K562 (cell line): ENCODE data around the gene OR10D3. TPM values are rescaled to one million over a fixed set of nuclear protein-coding genes. Genes with fewer than 3 reads are reported as not detected.

Experiments
- ARID2 ChIP-seq: fragments of 450-650 bp; IDR thresholded peaks from 2 replicates; pipeline ENCODE4 v1.6.1; 2017; ENCODE audit warnings: antibody characterized with exemption, mild to moderate bottlenecking
- BACH1 ChIP-seq: fragments of 200-800 bp; sonication (Bioruptor generic); IDR thresholded peaks from 2 replicates; pipeline ENCODE4 v1.6.1; 2016; ENCODE audit warnings: missing genetic modification characterization, missing compliant biosample characterization
- BMI1 ChIP-seq: fragments of 150-350 bp; IDR thresholded peaks from 2 replicates; pipeline ENCODE4 v1.6.1; 2014; ENCODE audit warnings: low read length
- CBX8 ChIP-seq: fragments of 200-600 bp; sonication (generic); IDR thresholded peaks from 2 replicates; pipeline ENCODE4 v1.6.1; 2012; ENCODE audit warnings: borderline replicate concordance, mixed run types, low read depth, mild to moderate bottlenecking, moderate library complexity, mixed read lengths, low read length, control low read depth, inconsistent platforms; ENCODE audit not compliant: poor library complexity, severe bottlenecking; ENCODE audit errors: extremely low read depth
- CHD2 ChIP-seq: IDR thresholded peaks from 2 replicates; pipeline ENCODE4 v1.6.1; 2011; ENCODE audit warnings: low read depth, low read length
- COPS2 ChIP-seq: fragments of 450-650 bp; conservative IDR thresholded peaks from 2 replicates; pipeline ENCODE4 v1.6.1; 2016; ENCODE audit warnings: mild to moderate bottlenecking, moderate library complexity
- HNRNPL ChIP-seq: fragments of 200-400 bp; formaldehyde crosslinking; IDR thresholded peaks from 2 replicates; pipeline ENCODE4 v1.6.1; 2017; ENCODE audit warnings: low read depth, mild to moderate bottlenecking, low read length
- KLF6 ChIP-seq: fragments of 250-450 bp; sonication (Bioruptor Pico); IDR thresholded peaks from 2 replicates; pipeline ENCODE4 v1.4.0; 2020; ENCODE audit warnings: mild to moderate bottlenecking, moderate library complexity, borderline replicate concordance
- MTA3 ChIP-seq: fragments of 450-650 bp; formaldehyde crosslinking; IDR thresholded peaks from 2 replicates; pipeline ENCODE4 v1.6.1; 2017; ENCODE audit warnings: mild to moderate bottlenecking, borderline replicate concordance
- NR4A1 ChIP-seq, 2 experiments: fragments of 250-450 bp in 1 of 2; fragments of 450-650 bp in 1 of 2; sonication (Bioruptor Pico) in 1 of 2; IDR thresholded peaks; 2 replicates each; pipeline versions ENCODE4 v1.4.0 to v1.6.1; 2016 to 2020; ENCODE audit warnings: mild to moderate bottlenecking in 2 of 2, missing compliant biosample characterization in 1 of 2, missing genetic modification characterization in 1 of 2, moderate library complexity in 1 of 2
- PHF21A ChIP-seq: fragments of 450-650 bp; IDR thresholded peaks from 2 replicates; pipeline ENCODE4 v1.6.1; 2017; ENCODE audit warnings: low read depth, borderline replicate concordance
- SRSF9 ChIP-seq: fragments of 200-400 bp; formaldehyde crosslinking; IDR thresholded peaks from 2 replicates; pipeline ENCODE4 v1.6.1; 2017; ENCODE audit warnings: low read depth, low read length, borderline replicate concordance
- THRAP3 ChIP-seq: fragments of 450-650 bp; IDR thresholded peaks from 2 replicates; pipeline ENCODE4 v1.6.1; 2016; ENCODE audit warnings: mild to moderate bottlenecking, inconsistent platforms, borderline replicate concordance
- ZNF23 ChIP-seq: fragments of 250-450 bp; sonication (Bioruptor Pico); IDR thresholded peaks from 2 replicates; pipeline ENCODE4 v1.4.0; 2020; ENCODE audit warnings: mild to moderate bottlenecking
- ZNF232 ChIP-seq: sonication (generic); formaldehyde crosslinking; IDR thresholded peaks from 2 replicates; pipeline ENCODE4 v1.8.0; 2022; ENCODE audit warnings: mild to moderate bottlenecking, missing genetic modification reagents
- ZNF696 ChIP-seq: fragments of 250-450 bp; sonication (Bioruptor Pico); conservative IDR thresholded peaks from 2 replicates; pipeline ENCODE4 v1.4.0; 2020; ENCODE audit warnings: mild to moderate bottlenecking, moderate library complexity
- polyA plus RNA-seq, 8 experiments: library from polyadenylated mRNA; depleted of rRNA in 4 of 8; stranded (reverse) in 5 of 8; unstranded in 3 of 8; fragments of >200 nt; fragmentation: Nextera tagmentation in 2 of 8; fragmentation: Illumina TruSeq in 1 of 8; extraction: Ambion mirVana in 2 of 8; extraction: Trizol in 1 of 8; gene quantifications; 2 replicates each; pipeline versions ENCODE4 v1.2.1 to v1.2.3, GENCODE V29; 2011 to 2014; ENCODE audit warnings: inconsistent platforms in 1 of 8, missing spikeins in 1 of 8
- total RNA-seq, 7 experiments: library from RNA; depleted of rRNA in 6 of 7; stranded (reverse); fragments of >200 nt in 6 of 7; fragmentation: Illumina TruSeq in 2 of 7; extraction: Trizol in 2 of 7; gene quantifications; 2 replicates each; pipeline versions ENCODE4 v1.2.1 to v1.2.3, GENCODE V29; 2011 to 2021; ENCODE audit warnings: low replicate concordance in 1 of 7
- TF ChIP-seq, protein P1 (sequence below): IDR thresholded peaks from 2 replicates; pipeline ENCODE4 v1.6.1; 2012; ENCODE audit warnings: low read depth, low read length, improper control_type of control experiment, borderline replicate concordance
- TF ChIP-seq, protein P2 (sequence below): IDR thresholded peaks from 2 replicates; pipeline ENCODE4 v1.6.1; 2011; ENCODE audit not compliant: insufficient read length; ENCODE audit errors: extremely low read depth
- TF ChIP-seq, protein P3 (sequence below), 3 experiments: fragments of 200-800 bp in 1 of 3; sonication (Bioruptor generic) in 1 of 3; sonication (generic) in 1 of 3; formaldehyde crosslinking in 1 of 3; IDR thresholded peaks; 2 replicates each; pipeline versions ENCODE4 v1.6.1 to v1.8.0; 2016 to 2022; ENCODE audit warnings: mild to moderate bottlenecking in 2 of 3, missing compliant biosample characterization in 2 of 3, missing genetic modification characterization in 2 of 3, missing genetic modification reagents in 1 of 3
- TF ChIP-seq, protein P4 (sequence below): fragments of 250-450 bp; sonication (Bioruptor Pico); IDR thresholded peaks from 2 replicates; pipeline ENCODE4 v1.9.0; 2021; ENCODE audit warnings: mild to moderate bottlenecking
- TF ChIP-seq, protein P5 (sequence below): sonication (generic); formaldehyde crosslinking; IDR thresholded peaks from 2 replicates; pipeline ENCODE4 v1.9.0; 2022; ENCODE audit warnings: mild to moderate bottlenecking, missing genetic modification reagents

OR10D3 gene
- total and polyA plus RNA-seq, 9 of the 15 experiments (the other 6 are each of a cell fraction or from before 2014, with no cell fraction given) = 0.07 to 2.9 (median 0.80) TPM; not detected in 1

DNA sequence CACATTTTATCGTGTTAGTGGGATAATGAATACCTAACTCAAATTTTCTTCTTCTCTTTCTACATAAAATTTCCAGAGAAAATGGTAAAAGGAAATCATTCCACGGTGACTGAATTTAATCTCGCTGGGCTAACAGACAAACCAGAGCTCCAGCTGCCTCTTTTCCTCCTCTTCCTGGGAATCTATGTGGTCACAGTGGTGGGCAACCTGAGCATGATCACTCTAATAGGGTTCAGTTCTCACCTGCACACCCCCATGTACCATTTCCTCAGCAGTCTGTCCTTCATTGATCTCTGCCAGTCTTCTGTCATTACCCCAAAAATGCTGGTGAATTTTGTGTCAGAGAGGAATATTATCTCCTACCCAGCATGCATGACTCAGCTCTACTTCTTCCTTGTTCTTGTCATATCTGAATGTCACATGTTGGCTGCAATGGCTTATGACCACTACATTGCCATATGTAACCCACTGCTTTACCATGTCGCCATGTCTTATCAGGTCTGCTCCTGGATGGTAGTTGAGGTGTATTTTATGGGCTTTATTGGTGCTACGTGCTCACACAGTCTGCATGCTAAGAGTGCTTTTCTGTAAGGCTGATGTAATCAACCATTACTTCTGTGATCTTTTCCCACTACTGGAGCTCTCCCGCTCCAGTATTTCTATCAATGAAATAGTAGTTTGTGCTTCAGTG is 24.1 kb downstream of the OR10D3 start (continued):
- TF ChIP-seq BACH1 (tag) = peak; percentile 96
- TF ChIP-seq, protein P1, sequence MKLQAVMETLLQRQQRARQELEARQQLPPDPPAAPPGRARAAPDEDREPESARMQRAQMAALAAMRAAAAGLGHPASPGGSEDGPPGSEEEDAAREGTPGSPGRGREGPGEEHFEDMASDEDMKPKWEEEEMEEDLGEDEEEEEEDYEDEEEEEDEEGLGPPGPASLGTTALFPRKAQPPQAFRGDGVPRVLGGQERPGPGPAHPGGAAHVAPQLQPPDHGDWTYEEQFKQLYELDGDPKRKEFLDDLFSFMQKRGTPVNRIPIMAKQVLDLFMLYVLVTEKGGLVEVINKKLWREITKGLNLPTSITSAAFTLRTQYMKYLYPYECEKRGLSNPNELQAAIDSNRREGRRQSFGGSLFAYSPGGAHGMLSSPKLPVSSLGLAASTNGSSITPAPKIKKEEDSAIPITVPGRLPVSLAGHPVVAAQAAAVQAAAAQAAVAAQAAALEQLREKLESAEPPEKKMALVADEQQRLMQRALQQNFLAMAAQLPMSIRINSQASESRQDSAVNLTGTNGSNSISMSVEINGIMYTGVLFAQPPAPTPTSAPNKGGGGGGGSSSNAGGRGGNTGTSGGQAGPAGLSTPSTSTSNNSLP = peak; percentile 89; the same call in 1 of the 2 replicates
- TF ChIP-seq PHF21A = no peak
- TF ChIP-seq CBX8 = no peak
- no peak for TF ChIP-seq COPS2
- TF ChIP-seq, protein P2, sequence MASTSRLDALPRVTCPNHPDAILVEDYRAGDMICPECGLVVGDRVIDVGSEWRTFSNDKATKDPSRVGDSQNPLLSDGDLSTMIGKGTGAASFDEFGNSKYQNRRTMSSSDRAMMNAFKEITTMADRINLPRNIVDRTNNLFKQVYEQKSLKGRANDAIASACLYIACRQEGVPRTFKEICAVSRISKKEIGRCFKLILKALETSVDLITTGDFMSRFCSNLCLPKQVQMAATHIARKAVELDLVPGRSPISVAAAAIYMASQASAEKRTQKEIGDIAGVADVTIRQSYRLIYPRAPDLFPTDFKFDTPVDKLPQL = no peak
- TF ChIP-seq CHD2 = no peak
- TF ChIP-seq ARID2 = 0 out of 2 replicates have a peak, but pooled peaks have one; percentile 7
- no peak for TF ChIP-seq BMI1
- TF ChIP-seq ZNF23 (CRISPR knock-in tag) = peak; percentile 61; the same call in 1 of the 2 replicates
- no peak for TF ChIP-seq HNRNPL
- TF ChIP-seq SRSF9 = no peak
- TF ChIP-seq NR4A1 (CRISPR knock-in tag; IDR thresholded peaks at IDR 0.05) = peak; percentile 71; the same call in 1 of the 2 replicates
- peak; percentile 95; the same call in 1 of the 2 replicates for TF ChIP-seq NR4A1 (tag; IDR thresholded peaks at IDR 0.05)
- 0 out of 2 replicates have a peak, but pooled peaks have one; percentile 60 for TF ChIP-seq THRAP3
- TF ChIP-seq, protein P3, sequence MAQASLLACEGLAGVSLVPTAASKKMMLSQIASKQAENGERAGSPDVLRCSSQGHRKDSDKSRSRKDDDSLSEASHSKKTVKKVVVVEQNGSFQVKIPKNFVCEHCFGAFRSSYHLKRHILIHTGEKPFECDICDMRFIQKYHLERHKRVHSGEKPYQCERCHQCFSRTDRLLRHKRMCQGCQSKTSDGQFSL (CRISPR knock-in tag; IDR thresholded peaks at IDR 0.05) = no peak
- TF ChIP-seq, protein P3 (tag; IDR thresholded peaks at IDR 0.05) = no peak
- TF ChIP-seq ZNF232 (CRISPR knock-in tag) = no peak
- peak; percentile 86; the same call in 1 of the 2 replicates for TF ChIP-seq MTA3
- TF ChIP-seq, protein P4, sequence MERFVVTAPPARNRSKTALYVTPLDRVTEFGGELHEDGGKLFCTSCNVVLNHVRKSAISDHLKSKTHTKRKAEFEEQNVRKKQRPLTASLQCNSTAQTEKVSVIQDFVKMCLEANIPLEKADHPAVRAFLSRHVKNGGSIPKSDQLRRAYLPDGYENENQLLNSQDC (CRISPR knock-in tag) = no peak
- TF ChIP-seq ZNF696 (CRISPR knock-in tag) = no peak
- TF ChIP-seq, protein P5, sequence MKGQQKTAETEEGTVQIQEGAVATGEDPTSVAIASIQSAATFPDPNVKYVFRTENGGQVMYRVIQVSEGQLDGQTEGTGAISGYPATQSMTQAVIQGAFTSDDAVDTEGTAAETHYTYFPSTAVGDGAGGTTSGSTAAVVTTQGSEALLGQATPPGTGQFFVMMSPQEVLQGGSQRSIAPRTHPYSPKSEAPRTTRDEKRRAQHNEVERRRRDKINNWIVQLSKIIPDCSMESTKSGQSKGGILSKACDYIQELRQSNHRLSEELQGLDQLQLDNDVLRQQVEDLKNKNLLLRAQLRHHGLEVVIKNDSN (CRISPR knock-in tag) = peak; percentile 84
- peak; percentile 90 for TF ChIP-seq KLF6 (CRISPR knock-in tag)
